ENCODE measurements around the gene BAAT. TPM values are rescaled to one million over a fixed set of nuclear protein-coding genes. Genes with fewer than 3 reads are reported as not detected.
A peak's percentile ranks its signal among the peaks of the same experiment; 100 is the strongest.

BAAT gene
- total RNA-seq, 1 experiment from 2014 or later: 0.17 TPM

GRCh38 chr9:101398068-101398929 lies 13.5 kb upstream of the BAAT start, which contains the start of the genes MRPL50 and ZNF189 (continued):
- TF ChIP-seq ZNF232 (CRISPR knock-in tag; IDR thresholded peaks at IDR 0.05): 0 out of 2 replicates have a peak, but pooled peaks have one; percentile 63
- TF ChIP-seq AR (CRISPR knock-in tag; IDR thresholded peaks at IDR 0.05): 0 out of 2 replicates have a peak, but pooled peaks have one; percentile 31
- no peak for TF ChIP-seq ZBTB21 (CRISPR knock-in tag; IDR thresholded peaks at IDR 0.05; ENCODE audit: borderline replicate concordance)
- no peak for TF ChIP-seq PRDM15 (CRISPR knock-in tag; IDR thresholded peaks at IDR 0.05)
- TF ChIP-seq, protein P1, sequence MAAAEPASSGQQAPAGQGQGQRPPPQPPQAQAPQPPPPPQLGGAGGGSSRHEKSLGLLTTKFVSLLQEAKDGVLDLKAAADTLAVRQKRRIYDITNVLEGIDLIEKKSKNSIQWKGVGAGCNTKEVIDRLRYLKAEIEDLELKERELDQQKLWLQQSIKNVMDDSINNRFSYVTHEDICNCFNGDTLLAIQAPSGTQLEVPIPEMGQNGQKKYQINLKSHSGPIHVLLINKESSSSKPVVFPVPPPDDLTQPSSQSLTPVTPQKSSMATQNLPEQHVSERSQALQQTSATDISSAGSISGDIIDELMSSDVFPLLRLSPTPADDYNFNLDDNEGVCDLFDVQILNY (CRISPR knock-in tag; IDR thresholded peaks at IDR 0.05): no peak
- TF ChIP-seq, protein P2, sequence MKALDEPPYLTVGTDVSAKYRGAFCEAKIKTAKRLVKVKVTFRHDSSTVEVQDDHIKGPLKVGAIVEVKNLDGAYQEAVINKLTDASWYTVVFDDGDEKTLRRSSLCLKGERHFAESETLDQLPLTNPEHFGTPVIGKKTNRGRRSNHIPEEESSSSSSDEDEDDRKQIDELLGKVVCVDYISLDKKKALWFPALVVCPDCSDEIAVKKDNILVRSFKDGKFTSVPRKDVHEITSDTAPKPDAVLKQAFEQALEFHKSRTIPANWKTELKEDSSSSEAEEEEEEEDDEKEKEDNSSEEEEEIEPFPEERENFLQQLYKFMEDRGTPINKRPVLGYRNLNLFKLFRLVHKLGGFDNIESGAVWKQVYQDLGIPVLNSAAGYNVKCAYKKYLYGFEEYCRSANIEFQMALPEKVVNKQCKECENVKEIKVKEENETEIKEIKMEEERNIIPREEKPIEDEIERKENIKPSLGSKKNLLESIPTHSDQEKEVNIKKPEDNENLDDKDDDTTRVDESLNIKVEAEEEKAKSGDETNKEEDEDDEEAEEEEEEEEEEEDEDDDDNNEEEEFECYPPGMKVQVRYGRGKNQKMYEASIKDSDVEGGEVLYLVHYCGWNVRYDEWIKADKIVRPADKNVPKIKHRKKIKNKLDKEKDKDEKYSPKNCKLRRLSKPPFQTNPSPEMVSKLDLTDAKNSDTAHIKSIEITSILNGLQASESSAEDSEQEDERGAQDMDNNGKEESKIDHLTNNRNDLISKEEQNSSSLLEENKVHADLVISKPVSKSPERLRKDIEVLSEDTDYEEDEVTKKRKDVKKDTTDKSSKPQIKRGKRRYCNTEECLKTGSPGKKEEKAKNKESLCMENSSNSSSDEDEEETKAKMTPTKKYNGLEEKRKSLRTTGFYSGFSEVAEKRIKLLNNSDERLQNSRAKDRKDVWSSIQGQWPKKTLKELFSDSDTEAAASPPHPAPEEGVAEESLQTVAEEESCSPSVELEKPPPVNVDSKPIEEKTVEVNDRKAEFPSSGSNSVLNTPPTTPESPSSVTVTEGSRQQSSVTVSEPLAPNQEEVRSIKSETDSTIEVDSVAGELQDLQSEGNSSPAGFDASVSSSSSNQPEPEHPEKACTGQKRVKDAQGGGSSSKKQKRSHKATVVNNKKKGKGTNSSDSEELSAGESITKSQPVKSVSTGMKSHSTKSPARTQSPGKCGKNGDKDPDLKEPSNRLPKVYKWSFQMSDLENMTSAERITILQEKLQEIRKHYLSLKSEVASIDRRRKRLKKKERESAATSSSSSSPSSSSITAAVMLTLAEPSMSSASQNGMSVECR (CRISPR knock-in tag; IDR thresholded peaks at IDR 0.05; ENCODE audit: borderline replicate concordance): 0 out of 2 replicates have a peak, but pooled peaks have one; percentile 28
- no peak for TF ChIP-seq ZNF263 (CRISPR knock-in tag; IDR thresholded peaks at IDR 0.05; ENCODE audit: low read depth)
- TF ChIP-seq GTF2I (CRISPR knock-in tag; conservative IDR thresholded peaks at IDR 0.05): no peak
- peak; percentile 73 for TF ChIP-seq SP1 (CRISPR knock-in tag; conservative IDR thresholded peaks at IDR 0.05)
- TF ChIP-seq CREB1 (CRISPR knock-in tag; IDR thresholded peaks at IDR 0.05): no peak
- TF ChIP-seq FOXP1 (CRISPR knock-in tag; IDR thresholded peaks at IDR 0.05; ENCODE audit: borderline replicate concordance): peak; percentile 32; the same call in 1 of the 2 replicates
- TF ChIP-seq PREB (CRISPR knock-in tag; IDR thresholded peaks at IDR 0.05; ENCODE audit: borderline replicate concordance): no peak
- TF ChIP-seq ZNF416 (CRISPR knock-in tag; IDR thresholded peaks at IDR 0.05): no peak
- TF ChIP-seq HMGXB4 (CRISPR knock-in tag; IDR thresholded peaks at IDR 0.05): no peak
- TF ChIP-seq JUN (CRISPR knock-in tag; IDR thresholded peaks at IDR 0.05): no peak
- TF ChIP-seq, protein P3, sequence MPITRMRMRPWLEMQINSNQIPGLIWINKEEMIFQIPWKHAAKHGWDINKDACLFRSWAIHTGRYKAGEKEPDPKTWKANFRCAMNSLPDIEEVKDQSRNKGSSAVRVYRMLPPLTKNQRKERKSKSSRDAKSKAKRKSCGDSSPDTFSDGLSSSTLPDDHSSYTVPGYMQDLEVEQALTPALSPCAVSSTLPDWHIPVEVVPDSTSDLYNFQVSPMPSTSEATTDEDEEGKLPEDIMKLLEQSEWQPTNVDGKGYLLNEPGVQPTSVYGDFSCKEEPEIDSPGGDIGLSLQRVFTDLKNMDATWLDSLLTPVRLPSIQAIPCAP (CRISPR knock-in tag; IDR thresholded peaks at IDR 0.05): no peak
- TF ChIP-seq, protein P4, sequence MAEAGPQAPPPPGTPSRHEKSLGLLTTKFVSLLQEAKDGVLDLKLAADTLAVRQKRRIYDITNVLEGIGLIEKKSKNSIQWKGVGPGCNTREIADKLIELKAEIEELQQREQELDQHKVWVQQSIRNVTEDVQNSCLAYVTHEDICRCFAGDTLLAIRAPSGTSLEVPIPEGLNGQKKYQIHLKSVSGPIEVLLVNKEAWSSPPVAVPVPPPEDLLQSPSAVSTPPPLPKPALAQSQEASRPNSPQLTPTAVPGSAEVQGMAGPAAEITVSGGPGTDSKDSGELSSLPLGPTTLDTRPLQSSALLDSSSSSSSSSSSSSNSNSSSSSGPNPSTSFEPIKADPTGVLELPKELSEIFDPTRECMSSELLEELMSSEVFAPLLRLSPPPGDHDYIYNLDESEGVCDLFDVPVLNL (CRISPR knock-in tag; IDR thresholded peaks at IDR 0.05; ENCODE audit: borderline replicate concordance, low read depth): no peak
- no peak for TF ChIP-seq CTCF (IDR thresholded peaks at IDR 0.05)

All from WTC11 (cell line).